Measurements from ENCODE around the gene SV2C. TPM values are rescaled to one million over a fixed set of nuclear protein-coding genes. Genes with fewer than 3 reads are reported as not detected.
"Not testable (repeated sequence)": the region's sequence is repeated elsewhere in the genome, so short reads cannot be mapped to it uniquely, and the experiment has no call there.

The SV2C gene
- total RNA-seq, 1 experiment from 2014 or later: not detected

DNA sequence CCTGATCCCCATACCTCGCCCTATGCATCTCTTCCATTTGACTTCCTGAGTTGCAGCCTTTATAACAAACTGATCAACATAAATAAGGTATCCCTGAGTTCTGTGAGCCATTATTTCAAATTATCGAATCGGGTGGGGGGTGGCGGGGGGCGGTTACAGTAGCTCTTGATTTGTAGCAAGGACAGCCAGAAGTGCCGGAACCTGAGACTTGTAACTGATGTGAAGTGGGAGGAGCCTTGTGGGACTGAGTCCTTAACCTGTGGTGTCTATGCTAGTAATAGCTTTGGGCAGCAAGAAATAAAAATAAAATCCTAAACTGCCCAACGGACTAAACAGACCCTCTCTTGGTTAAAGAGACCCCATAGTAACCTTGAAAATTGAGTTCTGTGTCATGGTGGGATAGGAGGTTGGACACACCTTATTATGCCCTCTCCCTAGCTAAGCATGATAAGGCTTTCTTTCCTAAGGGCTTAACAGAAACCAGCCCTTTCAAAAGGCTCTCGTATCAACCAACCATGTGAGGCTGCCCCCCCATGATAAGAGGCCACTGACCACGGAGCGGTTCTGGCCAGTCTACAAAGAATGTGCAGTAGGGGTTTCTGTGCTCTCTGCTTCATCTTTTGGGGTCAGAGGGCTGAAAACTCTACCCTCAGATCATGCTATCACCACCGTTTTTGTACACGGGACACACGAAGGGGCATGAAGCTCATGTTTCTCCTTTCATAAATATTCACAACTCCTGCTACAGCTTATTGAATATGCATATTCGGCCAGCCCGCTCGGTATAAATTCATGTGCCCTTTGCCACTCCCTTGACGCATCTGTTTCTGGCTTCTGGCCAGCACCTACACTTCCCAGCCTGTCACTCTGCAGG is 280.4 kb downstream of the SV2C start:
- Histone ChIP-seq H3K4me3 (no peak overlapping the region), H3K27ac (no peak overlapping the region), H3K9me3 (replicated peaks) (no peaks in the 10 kb centered on the region), H3K36me3 (no peaks in the 10 kb centered on the region), H3K27me3 (replicated peaks) (peaks cover 8% of the 10 kb centered on the region; the same call in 1 of the 2 replicates), H3K4me1 (replicated peaks) (no peaks in the 10 kb centered on the region)
- no peak for DNase-seq (ENCODE audit: low read depth in 1 of 2, low spot score in 2 of 2)

DNA sequence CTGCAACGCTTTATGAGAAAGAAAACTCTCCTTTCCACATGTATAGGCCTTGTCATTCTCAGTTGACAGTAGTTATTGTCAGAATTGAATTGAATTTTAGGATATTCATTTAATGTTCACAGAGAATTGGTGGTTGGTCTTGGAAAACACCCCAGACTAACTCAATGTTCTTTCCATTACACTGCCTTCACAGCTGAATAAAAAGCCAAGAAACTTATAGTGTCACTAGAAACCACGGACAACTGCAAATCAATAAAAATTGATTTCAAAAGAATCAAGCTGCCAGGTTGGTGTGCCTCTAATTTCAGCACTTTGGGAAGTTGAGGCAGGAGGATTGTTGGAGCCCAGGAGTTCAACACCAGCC is 281.0 kb downstream of the SV2C start:
- H3K4me1 ChIP-seq (replicated peaks): no peaks in the 10 kb centered on the region
- no peak for DNase-seq (ENCODE audit: low read depth in 1 of 2, low spot score in 2 of 2)
- no peaks in the 10 kb centered on the region for H3K9me3 ChIP-seq (replicated peaks)
- H3K4me3 ChIP-seq: no peak overlapping the region
- peaks cover 8% of the 10 kb centered on the region; the same call in 1 of the 2 replicates for H3K27me3 ChIP-seq (replicated peaks)
- H3K27ac ChIP-seq: no peak overlapping the region
- H3K36me3 ChIP-seq: no peaks in the 10 kb centered on the region

DNA sequence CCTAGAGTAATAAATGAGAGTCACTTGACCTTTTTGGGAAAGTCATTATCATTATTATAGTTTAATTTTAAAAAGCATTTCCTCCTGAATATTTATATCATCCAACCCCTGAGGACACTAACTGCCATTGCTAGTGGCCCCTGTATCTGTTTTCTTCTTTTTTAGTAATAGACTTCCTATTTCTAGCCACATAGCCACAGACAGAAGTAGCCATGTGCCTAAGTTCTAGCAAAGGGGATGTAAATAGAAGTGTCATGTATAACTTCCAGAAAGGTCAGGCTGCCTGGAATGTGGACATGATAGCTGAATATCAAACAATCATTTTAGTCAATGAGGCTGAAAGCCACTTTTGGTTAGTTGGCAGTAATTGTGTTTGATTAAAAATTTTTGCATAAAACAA is 282.4 kb downstream of the SV2C start:
- no peak for DNase-seq (ENCODE audit: low read depth in 1 of 2, low spot score in 2 of 2)
- Histone ChIP-seq H3K36me3 (no peaks in the 10 kb centered on the region), H3K9me3 (replicated peaks) (no peaks in the 10 kb centered on the region), H3K27me3 (replicated peaks) (peaks cover 8% of the 10 kb centered on the region; the same call in 1 of the 2 replicates), H3K27ac (no peak overlapping the region), H3K4me1 (replicated peaks) (no peaks in the 10 kb centered on the region), H3K4me3 (no peak overlapping the region)

DNA sequence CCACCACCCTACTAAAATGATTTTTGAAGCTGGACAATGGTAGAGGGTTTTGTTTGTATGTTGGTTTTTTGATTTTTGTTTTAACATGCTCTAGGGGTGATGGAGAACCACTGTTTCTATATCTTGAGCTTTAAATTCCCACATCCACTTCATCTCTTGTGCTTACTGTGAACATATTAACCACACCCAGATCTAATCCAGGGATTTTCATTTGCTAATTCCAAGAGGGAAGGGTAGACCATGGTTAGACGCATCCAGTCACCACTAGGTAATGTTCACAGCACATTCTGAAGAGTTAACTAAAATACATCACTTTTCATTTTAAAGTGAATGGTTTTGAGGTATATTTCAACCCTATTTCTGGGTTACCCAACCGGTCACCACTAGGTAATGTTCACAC is 283.4 kb downstream of the SV2C start:
- DNase-seq (ENCODE audit: low read depth in 1 of 2, low spot score in 2 of 2): no peak
- no peak overlapping the region for H3K4me3 ChIP-seq
- no peaks in the 10 kb centered on the region for H3K36me3 ChIP-seq
- H3K27ac ChIP-seq: no peak overlapping the region
- no peaks in the 10 kb centered on the region for H3K9me3 ChIP-seq (replicated peaks)
- peaks cover 8% of the 10 kb centered on the region; the same call in 1 of the 2 replicates for H3K27me3 ChIP-seq (replicated peaks)
- no peaks in the 10 kb centered on the region for H3K4me1 ChIP-seq (replicated peaks)

DNA sequence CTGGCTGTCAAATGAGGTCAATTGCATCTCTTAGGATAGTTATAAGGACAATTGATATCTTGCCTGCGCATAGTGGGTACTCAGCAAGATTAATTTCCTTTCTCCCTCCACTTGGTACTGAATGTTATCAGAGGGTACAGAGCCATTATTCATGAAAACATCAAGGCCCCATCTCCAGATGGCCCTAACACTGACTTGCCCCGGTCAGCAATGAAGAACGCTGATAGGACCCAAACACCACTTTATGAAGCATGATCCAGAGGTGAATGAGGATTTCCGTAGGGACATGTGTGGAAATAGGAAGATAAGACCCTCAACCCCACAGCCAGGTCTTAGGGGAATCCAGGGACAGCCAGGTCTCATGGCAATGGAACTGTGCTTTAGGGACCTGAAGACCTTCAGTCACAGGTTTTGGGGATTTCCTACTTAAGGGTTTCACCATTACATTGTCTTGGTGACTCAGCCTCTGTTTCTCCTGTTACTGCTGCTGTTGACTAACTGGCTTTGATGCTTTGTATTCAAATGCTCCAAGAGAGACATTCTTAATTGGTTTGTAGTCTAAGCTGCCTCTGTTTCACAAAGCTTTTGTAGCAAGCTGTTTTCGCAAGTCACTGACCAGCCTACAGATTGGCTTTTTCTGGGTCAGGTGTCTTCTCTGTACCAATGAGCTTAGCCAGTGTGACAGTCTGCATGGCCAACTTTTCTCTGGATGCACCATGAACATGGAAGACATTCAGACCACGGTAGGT is 284.6 kb downstream of the SV2C start:
- H3K4me1 ChIP-seq (replicated peaks): peaks cover 8% of the 10 kb centered on the region
- no peaks in the 10 kb centered on the region for H3K9me3 ChIP-seq (replicated peaks)
- DNase-seq (ENCODE audit: low read depth in 1 of 2, low spot score in 2 of 2): no peak
- no peaks in the 10 kb centered on the region for H3K36me3 ChIP-seq
- H3K27ac ChIP-seq: no peak overlapping the region
- no peak overlapping the region for H3K4me3 ChIP-seq
- H3K27me3 ChIP-seq (replicated peaks): peaks cover 8% of the 10 kb centered on the region; the same call in 1 of the 2 replicates

GRCh38 chr5:76368941-76369340 is 285.8 kb downstream of the SV2C start:
- Histone ChIP-seq H3K4me3 (no peak overlapping the region), H3K27ac (no peak overlapping the region), H3K4me1 (replicated peaks) (peaks cover 12% of the 10 kb centered on the region), H3K27me3 (replicated peaks) (peaks cover 8% of the 10 kb centered on the region; the same call in 1 of the 2 replicates), H3K36me3 (no peaks in the 10 kb centered on the region), H3K9me3 (replicated peaks) (no peaks in the 10 kb centered on the region)
- DNase-seq (ENCODE audit: low read depth in 1 of 2, low spot score in 2 of 2): no peak

- not testable (repeated sequence) for H3K36me3 ChIP-seq; H3K27me3 ChIP-seq (replicated peaks); H3K27ac ChIP-seq; H3K9me3 ChIP-seq (replicated peaks); H3K4me3 ChIP-seq; DNase-seq (ENCODE audit: low read depth in 1 of 2, low spot score in 2 of 2)
- H3K4me1 ChIP-seq (replicated peaks): peaks cover 12% of the 10 kb centered on the region
Measured at GRCh38 chr5:76369668-76370067, 286.5 kb downstream of the SV2C start.

GRCh38 chr5:76371960-76372322 is 288.8 kb downstream of the SV2C start:
- Histone ChIP-seq H3K27me3 (replicated peaks) (0 out of 2 replicates have a peak, but pooled peaks cover 5% of the 10 kb centered on the region), H3K4me3 (no peak overlapping the region), H3K27ac (no peak overlapping the region), H3K36me3 (no peaks in the 10 kb centered on the region), H3K9me3 (replicated peaks) (no peaks in the 10 kb centered on the region), H3K4me1 (replicated peaks) (peaks cover 12% of the 10 kb centered on the region)
- no peak for DNase-seq (ENCODE audit: low read depth in 1 of 2, low spot score in 2 of 2)

GRCh38 chr5:76372323-76373054 is 289.3 kb downstream of the SV2C start:
- 0 out of 2 replicates have a peak, but pooled peaks cover 2% of the 10 kb centered on the region for H3K27me3 ChIP-seq (replicated peaks)
- no peaks in the 10 kb centered on the region for H3K9me3 ChIP-seq (replicated peaks)
- H3K27ac ChIP-seq: no peak overlapping the region
- DNase-seq (ENCODE audit: low read depth in 1 of 2, low spot score in 2 of 2): peak; percentile 70 to 72
- H3K4me1 ChIP-seq (replicated peaks): peaks cover 12% of the 10 kb centered on the region
- H3K4me3 ChIP-seq: no peak overlapping the region
- no peaks in the 10 kb centered on the region for H3K36me3 ChIP-seq

GRCh38 chr5:76376148-76376865 is 293.1 kb downstream of the SV2C start:
- DNase-seq (ENCODE audit: low read depth in 1 of 2, low spot score in 2 of 2): no peak
- Histone ChIP-seq H3K4me3 (no peak overlapping the region), H3K36me3 (no peaks in the 10 kb centered on the region), H3K4me1 (replicated peaks) (peaks cover 12% of the 10 kb centered on the region), H3K27me3 (replicated peaks) (no peaks in the 10 kb centered on the region), H3K9me3 (replicated peaks) (no peaks in the 10 kb centered on the region), H3K27ac (no peak overlapping the region)

- Histone ChIP-seq H3K36me3 (no peaks in the 10 kb centered on the region), H3K4me3 (no peak overlapping the region), H3K4me1 (replicated peaks) (peaks cover 12% of the 10 kb centered on the region), H3K27me3 (replicated peaks) (no peaks in the 10 kb centered on the region), H3K9me3 (replicated peaks) (no peaks in the 10 kb centered on the region), H3K27ac (no peak overlapping the region)
- no peak for DNase-seq (ENCODE audit: low read depth in 1 of 2, low spot score in 2 of 2)
Measured at GRCh38 chr5:76376866-76377230, 293.7 kb downstream of the SV2C start.

GRCh38 chr5:76378355-76378754 is 295.2 kb downstream of the SV2C start:
- H3K27me3 ChIP-seq (replicated peaks): no peaks in the 10 kb centered on the region
- no peak overlapping the region for H3K4me3 ChIP-seq
- no peaks in the 10 kb centered on the region for H3K9me3 ChIP-seq (replicated peaks)
- H3K36me3 ChIP-seq: no peaks in the 10 kb centered on the region
- DNase-seq (ENCODE audit: low read depth in 1 of 2, low spot score in 2 of 2): no peak
- H3K4me1 ChIP-seq (replicated peaks): no peaks in the 10 kb centered on the region
- H3K27ac ChIP-seq: no peak overlapping the region

GRCh38 chr5:76379316-76379715 is 296.1 kb downstream of the SV2C start:
- Histone ChIP-seq H3K36me3 (no peaks in the 10 kb centered on the region), H3K4me3 (no peak overlapping the region), H3K9me3 (replicated peaks) (no peaks in the 10 kb centered on the region), H3K27me3 (replicated peaks) (no peaks in the 10 kb centered on the region), H3K4me1 (replicated peaks) (no peaks in the 10 kb centered on the region), H3K27ac (no peak overlapping the region)
- no peak for DNase-seq (ENCODE audit: low read depth in 1 of 2, low spot score in 2 of 2)

Data from SJSA1 (cell line).